Activated T-helper 1 cell treated with anti-CD3 and anti-CD28 coated beads, Interleukin-12 subunit alpha, Interleukin-12 subunit beta, Interleukin-2, Interleukin-4 antibody, amounts not matched to agents 30 ng/mL and 10 ng/mL and 1 ng/mL, durations not matched to agents 14 hours and 24 hours and 36 hours (primary cell): Measurements from ENCODE around the gene CDRT4. TPM values are rescaled to one million over a fixed set of nuclear protein-coding genes. Genes with fewer than 3 reads are reported as not detected.

Source experiments
- total RNA-seq: library from RNA; stranded (reverse); gene quantifications from 2 replicates; pipeline ENCODE4 v1.2.3, GENCODE V29; 2022

The CDRT4 gene
- total RNA-seq, 1 donor from 2014 or later: 2.4 TPM

Other genes starting within 250 kb of the CDRT4 start
- gene PMP22, start 202.3 kb downstream of the CDRT4 start, total RNA-seq: 0.54 and 1.6 TPM in 2 replicates
- not detected in 2 replicates for gene TEKT3, start 126.0 kb downstream of the CDRT4 start, total RNA-seq
- 8.9 and 10.8 TPM in 2 replicates for gene TVP23C, start 95.9 kb upstream of the CDRT4 start, total RNA-seq
- gene FBXW10B, start 152.1 kb upstream of the CDRT4 start, total RNA-seq: 1.0 and 1.5 TPM in 2 replicates
- 15.9 and 16.7 TPM in 2 replicates for gene TRIM16, start 216.7 kb upstream of the CDRT4 start, total RNA-seq
- gene ZNF286A, start 232.1 kb upstream of the CDRT4 start, total RNA-seq: 26.3 and 30.2 TPM in 2 replicates